Measurements from ENCODE around the gene MATN4. TPM values are rescaled to one million over a fixed set of nuclear protein-coding genes. Genes with fewer than 3 reads are reported as not detected.

The MATN4 gene
- total RNA-seq, 1 donor from 2014 or later, result 0.26 TPM

DNA sequence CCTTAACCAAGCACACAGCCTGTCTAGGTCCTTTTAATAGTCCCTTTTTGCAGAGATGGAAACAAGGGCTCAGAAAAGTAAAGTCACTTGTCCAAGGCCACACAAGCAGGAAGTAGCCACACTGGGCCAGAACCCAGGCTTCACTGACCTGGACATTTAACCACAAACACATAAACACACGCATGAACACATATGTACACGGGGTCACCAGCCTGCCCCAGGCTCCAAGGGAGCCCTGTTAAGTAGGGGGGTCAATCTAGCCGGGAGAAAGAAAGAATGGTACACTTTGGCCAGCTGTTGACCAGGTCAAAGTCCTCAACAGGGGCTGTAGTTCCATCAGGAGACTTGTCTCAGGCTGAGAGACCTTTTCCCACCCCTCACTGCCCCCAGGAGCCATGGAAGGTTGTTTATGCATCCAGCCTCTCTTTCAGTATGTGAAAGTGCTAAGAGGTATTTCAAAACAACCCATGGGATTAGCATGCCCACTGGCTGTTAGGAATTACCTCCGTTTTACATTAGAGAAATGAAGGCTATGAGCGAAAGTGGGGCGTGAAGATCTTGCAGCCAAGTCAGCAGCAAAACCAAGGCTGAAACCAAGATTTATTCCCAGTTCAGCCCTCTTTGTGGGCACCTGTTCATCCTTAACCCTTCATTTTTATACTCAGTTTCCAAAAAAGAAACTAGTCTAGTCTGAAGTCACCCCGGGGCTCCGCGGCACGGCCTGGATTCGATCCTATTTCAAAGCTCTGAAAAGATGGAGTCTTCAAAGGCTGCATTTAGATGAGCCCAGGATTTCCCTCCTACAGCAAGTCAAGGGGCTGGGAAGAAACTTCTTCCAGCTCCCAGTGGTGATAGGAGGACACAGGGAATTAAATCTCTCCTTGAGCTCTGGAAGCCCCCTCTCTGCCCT is 30.3 kb upstream of the MATN4 start:
- FAIRE-seq, result no peak
- TF ChIP-seq, protein P1, sequence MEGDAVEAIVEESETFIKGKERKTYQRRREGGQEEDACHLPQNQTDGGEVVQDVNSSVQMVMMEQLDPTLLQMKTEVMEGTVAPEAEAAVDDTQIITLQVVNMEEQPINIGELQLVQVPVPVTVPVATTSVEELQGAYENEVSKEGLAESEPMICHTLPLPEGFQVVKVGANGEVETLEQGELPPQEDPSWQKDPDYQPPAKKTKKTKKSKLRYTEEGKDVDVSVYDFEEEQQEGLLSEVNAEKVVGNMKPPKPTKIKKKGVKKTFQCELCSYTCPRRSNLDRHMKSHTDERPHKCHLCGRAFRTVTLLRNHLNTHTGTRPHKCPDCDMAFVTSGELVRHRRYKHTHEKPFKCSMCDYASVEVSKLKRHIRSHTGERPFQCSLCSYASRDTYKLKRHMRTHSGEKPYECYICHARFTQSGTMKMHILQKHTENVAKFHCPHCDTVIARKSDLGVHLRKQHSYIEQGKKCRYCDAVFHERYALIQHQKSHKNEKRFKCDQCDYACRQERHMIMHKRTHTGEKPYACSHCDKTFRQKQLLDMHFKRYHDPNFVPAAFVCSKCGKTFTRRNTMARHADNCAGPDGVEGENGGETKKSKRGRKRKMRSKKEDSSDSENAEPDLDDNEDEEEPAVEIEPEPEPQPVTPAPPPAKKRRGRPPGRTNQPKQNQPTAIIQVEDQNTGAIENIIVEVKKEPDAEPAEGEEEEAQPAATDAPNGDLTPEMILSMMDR (IDR thresholded peaks at IDR 0.05; ENCODE audit: insufficient read depth, low read length, severe bottlenecking), result no peak
- Histone ChIP-seq H3K36me3 (ENCODE audit: control insufficient read depth, insufficient read depth, low read length) (peaks cover 20% of the 10 kb centered on the region), H3K27me3 (ENCODE audit: control insufficient read depth, insufficient read depth, low read length) (no peaks in the 10 kb centered on the region), H3K4me3 (ENCODE audit: low read depth, low read length) (no peak overlapping the region)
- DNase-seq (ENCODE audit: low read depth), result no peak

DNA sequence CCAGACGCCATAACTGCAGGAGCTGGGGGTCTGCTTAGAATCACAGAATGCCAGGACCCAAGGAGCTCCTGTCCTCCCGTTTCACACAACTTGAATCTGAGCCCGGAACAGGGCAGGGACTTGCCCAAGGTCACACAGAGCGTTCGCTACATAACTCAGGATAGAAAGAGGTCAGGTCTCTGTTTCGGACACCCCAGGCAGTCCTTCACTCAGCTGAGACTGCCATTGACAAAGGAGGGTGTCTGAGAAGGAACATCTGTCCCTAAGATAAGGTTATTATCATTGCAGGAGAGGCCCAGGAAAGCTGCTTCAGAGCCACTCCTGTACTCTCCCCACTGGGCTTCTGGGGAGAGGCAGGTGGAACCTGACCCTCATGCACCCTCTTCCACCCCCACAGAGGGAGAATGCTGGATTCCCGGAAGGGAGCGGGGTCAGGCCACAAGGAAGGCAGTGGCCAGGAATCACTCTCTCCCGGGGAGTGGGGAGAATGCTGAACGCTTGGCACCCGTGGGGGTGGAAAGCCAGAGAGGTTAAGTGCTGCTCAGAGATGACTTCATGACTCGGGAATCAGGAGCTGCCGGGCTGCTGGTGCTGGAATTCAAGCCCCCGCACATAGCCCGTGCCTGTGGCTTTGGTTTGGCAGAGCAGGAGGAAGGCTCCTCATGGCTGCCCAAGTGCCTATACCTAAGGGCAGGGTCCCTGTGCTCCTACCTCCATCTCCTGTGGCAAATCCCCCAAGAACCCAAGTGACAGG is 29.4 kb upstream of the MATN4 start:
- TF ChIP-seq, protein P1 (IDR thresholded peaks at IDR 0.05; ENCODE audit: insufficient read depth, low read length, severe bottlenecking), result no peak
- Histone ChIP-seq H3K36me3 (ENCODE audit: control insufficient read depth, insufficient read depth, low read length) (peaks cover 24% of the 10 kb centered on the region), H3K4me3 (ENCODE audit: low read depth, low read length) (no peak overlapping the region), H3K27me3 (ENCODE audit: control insufficient read depth, insufficient read depth, low read length) (no peaks in the 10 kb centered on the region)
- FAIRE-seq, result no peak
- DNase-seq (ENCODE audit: low read depth), result peak; percentile 85

DNA sequence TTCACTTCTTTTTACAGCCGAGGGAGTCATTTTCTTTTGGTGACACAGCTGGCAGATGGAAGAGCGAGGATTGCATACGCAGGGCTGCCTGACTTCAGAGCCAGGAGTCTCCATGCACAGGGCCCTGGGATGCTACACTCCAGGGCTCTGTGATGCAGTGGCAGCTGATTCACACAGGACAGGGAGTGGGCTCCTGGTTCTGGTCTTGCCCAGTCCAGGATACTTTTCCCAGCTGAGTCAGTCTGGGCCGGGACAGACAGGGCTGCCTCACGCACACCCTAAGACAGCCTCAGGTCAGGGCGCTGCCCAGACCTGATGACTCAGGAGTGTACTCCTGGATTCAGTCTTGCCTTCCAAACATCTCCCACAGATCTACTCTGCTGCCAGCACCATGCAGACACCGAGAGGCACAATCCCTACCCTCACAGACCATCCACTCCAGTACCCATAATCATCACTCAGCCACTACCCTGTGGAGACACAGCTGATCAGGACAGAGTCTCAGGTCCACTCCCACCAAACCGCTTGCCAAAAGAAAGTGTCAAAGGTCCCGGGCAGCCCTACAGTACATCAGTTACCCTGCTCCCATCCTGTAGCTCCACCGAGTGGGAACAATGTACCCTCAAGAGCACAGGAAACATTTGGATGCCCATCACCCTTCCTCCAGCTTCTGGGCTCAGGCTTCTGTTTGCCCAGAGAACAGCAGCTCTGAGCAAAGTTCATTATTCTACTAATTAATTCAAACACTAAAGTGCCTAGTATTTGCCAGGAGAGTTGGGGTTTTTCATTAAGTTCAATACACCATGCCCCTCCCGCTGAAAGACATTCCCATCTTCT is 28.6 kb upstream of the MATN4 start:
- DNase-seq (ENCODE audit: low read depth) (peak; percentile 99), FAIRE-seq (peak; percentile 83)
- Histone ChIP-seq H3K27me3 (ENCODE audit: control insufficient read depth, insufficient read depth, low read length) (no peaks in the 10 kb centered on the region), H3K36me3 (ENCODE audit: control insufficient read depth, insufficient read depth, low read length) (peaks cover 27% of the 10 kb centered on the region), H3K4me3 (ENCODE audit: low read depth, low read length) (no peak overlapping the region)
- TF ChIP-seq, protein P1 (IDR thresholded peaks at IDR 0.05; ENCODE audit: insufficient read depth, low read length, severe bottlenecking), result no peak

DNA sequence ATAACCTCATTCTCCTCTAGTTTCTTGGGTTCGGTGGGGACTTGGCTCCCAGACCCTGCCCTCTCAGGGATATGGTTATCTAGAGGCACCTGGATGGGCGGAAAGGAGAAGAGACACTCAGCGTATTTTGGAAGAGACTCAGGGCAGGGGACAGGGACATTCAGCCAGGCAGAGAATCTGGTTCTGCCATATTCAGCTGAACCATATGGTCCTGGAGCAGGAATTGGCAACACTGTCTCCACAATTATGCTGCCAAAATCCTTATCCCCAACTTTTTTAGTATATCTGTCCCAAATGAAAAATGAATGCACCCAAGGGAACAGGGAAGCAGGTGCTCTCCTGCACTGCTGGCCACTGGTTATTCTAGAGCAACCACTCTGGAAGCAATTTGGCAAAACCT is 22.4 kb upstream of the MATN4 start:
- no peak for FAIRE-seq
- H3K4me3 ChIP-seq (ENCODE audit: low read depth, low read length), result no peak overlapping the region
- peaks cover 48% of the 10 kb centered on the region for H3K36me3 ChIP-seq (ENCODE audit: control insufficient read depth, insufficient read depth, low read length)
- TF ChIP-seq, protein P1 (IDR thresholded peaks at IDR 0.05; ENCODE audit: insufficient read depth, low read length, severe bottlenecking), result no peak
- DNase-seq (ENCODE audit: low read depth), result no peak
- no peaks in the 10 kb centered on the region for H3K27me3 ChIP-seq (ENCODE audit: control insufficient read depth, insufficient read depth, low read length)

DNA sequence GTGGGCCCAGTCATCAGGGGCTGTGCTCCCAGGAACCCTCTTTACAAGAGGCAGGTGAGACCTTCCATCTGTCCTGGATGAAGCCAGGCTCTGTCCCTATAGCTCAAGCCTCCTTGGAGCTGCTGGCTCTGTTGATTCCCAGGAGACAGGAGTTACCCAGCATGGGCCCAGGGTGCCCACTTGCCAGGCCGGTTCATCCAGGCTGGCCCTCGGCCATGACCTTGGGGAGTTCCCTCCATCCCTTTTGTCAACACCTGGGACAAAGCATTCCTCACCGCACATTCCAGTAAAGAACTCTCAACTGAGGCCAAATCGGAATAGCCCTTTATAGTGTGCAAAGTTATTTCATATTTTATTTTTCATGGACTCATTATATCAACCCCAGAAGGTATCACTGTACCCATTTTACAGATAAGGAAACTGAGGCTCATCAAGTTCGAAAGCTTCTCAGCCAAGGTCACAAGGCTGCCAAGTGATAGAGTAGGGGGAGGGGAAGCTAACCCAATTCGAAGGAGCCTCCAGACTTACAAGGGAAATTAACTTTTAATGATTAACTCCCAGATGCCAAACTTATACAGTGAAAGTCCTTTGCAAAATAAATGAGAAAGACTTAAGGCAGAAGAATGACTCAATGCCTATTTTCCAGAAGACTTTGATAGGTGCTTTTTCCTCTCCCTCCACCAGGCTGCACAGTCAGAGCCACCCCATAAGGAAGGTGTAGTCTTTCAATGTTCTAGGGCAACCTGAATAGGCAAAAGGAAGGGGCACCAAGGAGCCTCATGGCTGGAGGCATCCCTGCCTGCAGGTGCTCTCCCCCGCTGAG is 21.6 kb upstream of the MATN4 start:
- FAIRE-seq, result no peak
- DNase-seq (ENCODE audit: low read depth), result no peak
- TF ChIP-seq, protein P1 (IDR thresholded peaks at IDR 0.05; ENCODE audit: insufficient read depth, low read length, severe bottlenecking), result peak; percentile 2
- no peaks in the 10 kb centered on the region for H3K27me3 ChIP-seq (ENCODE audit: control insufficient read depth, insufficient read depth, low read length)
- H3K36me3 ChIP-seq (ENCODE audit: control insufficient read depth, insufficient read depth, low read length), result peaks cover 41% of the 10 kb centered on the region
- H3K4me3 ChIP-seq (ENCODE audit: low read depth, low read length), result no peak overlapping the region

Measured in bronchial epithelial cell (primary cell).